IMR-90 (cell line): ENCODE measurements around the gene GNA15. TPM values are rescaled to one million over a fixed set of nuclear protein-coding genes. Genes with fewer than 3 reads are reported as not detected.

Experiments
- ATAC-seq: fragments of 200-7000 bp; cut with Tn5 transposase; 2 replicates; pipeline ENCODE4 v1.9.1; 2020; ENCODE audit warnings: low read depth, mild to moderate bottlenecking, moderate library complexity
- BruUV-seq: library from RNA; stranded (reverse); fragments of 400-500 nt; replicated peaks from 2 replicates; lab custom pipeline; 2021; lab: Mats Ljungman, UMichigan
- CTCF ChIA-PET: fragments of 300-600 bp; formaldehyde crosslinking; extraction: SDS; loops from one replicate; lab custom pipeline; 2021; ENCODE audit warnings: antibody characterized with exemption; lab: Yijun Ruan, JAX
- POLR2A ChIA-PET: fragments of 300-600 bp; sonication (Branson Sonifier 250); formaldehyde crosslinking; loops from one replicate; lab custom pipeline; 2022; ENCODE audit warnings: antibody characterized with exemption; ENCODE audit not compliant: unreplicated experiment; lab: Charles Lee
- DNase-seq: peaks from one replicate; pipeline ENCODE4 v3.0.0; 2013
- H2AFZ ChIP-seq: replicated peaks from 2 replicates; pipeline ENCODE3; 2013; ENCODE audit warnings: low read length, mild to moderate bottlenecking; ENCODE audit not compliant: poor library complexity
- H2AK5ac ChIP-seq: 2 replicates; pipeline ENCODE4 v1.6.1; 2013; ENCODE audit warnings: low read depth, low read length, inconsistent platforms
- H2AK9ac ChIP-seq: replicated peaks from 2 replicates; pipeline ENCODE3; 2013; ENCODE audit warnings: mild to moderate bottlenecking, low read depth, low read length, moderate library complexity; ENCODE audit not compliant: poor library complexity
- H2BK120ac ChIP-seq: 2 replicates; pipeline ENCODE4 v1.6.1; 2013; ENCODE audit warnings: low read depth, low read length, inconsistent platforms
- H2BK15ac ChIP-seq: 3 replicates; pipeline ENCODE4 v1.6.1; 2013; ENCODE audit warnings: low read depth, low read length, inconsistent platforms
- H2BK20ac ChIP-seq: 2 replicates; pipeline ENCODE4 v1.6.1; 2013; ENCODE audit warnings: low read depth, mild to moderate bottlenecking, inconsistent platforms, low read length, moderate library complexity
- H2BK5ac ChIP-seq: 2 replicates; pipeline ENCODE4 v1.6.1; 2013; ENCODE audit warnings: mild to moderate bottlenecking, low read depth, low read length, inconsistent platforms; ENCODE audit not compliant: poor library complexity, severe bottlenecking
- H3K14ac ChIP-seq: replicated peaks from 2 replicates; pipeline ENCODE4 v1.6.1; 2013; ENCODE audit warnings: low read depth, low read length, inconsistent platforms
- H3K18ac ChIP-seq: 2 replicates; pipeline ENCODE4 v1.6.1; 2013; ENCODE audit warnings: low read depth, low read length, control low read depth
- H3K23ac ChIP-seq: 2 replicates; pipeline ENCODE4 v1.6.1; 2013; ENCODE audit warnings: low read depth, low read length, inconsistent platforms
- H3K27ac ChIP-seq: 2 replicates; pipeline ENCODE4 v1.5.1; 2013; ENCODE audit warnings: mild to moderate bottlenecking, control low read depth, low read length; ENCODE audit not compliant: insufficient read depth
- H3K27me3 ChIP-seq: 2 replicates; pipeline ENCODE4 v1.6.1; 2013; ENCODE audit warnings: low read length; ENCODE audit not compliant: control insufficient read depth, insufficient read depth
- H3K36me3 ChIP-seq: 2 replicates; pipeline ENCODE4 v1.6.1; 2013; ENCODE audit warnings: low read length, mixed read lengths; ENCODE audit not compliant: control insufficient read depth, insufficient read depth
- H3K4ac ChIP-seq: 2 replicates; pipeline ENCODE4 v1.6.1; 2013; ENCODE audit warnings: low read depth, low read length, inconsistent platforms
- H3K4me1 ChIP-seq: 2 replicates; pipeline ENCODE4 v1.6.1; 2013; ENCODE audit warnings: low read length, mixed read lengths; ENCODE audit not compliant: control insufficient read depth, insufficient read depth
- H3K4me2 ChIP-seq: 2 replicates; pipeline ENCODE4 v1.6.1; 2013; ENCODE audit warnings: low read depth, mild to moderate bottlenecking, control low read depth, low read length, moderate library complexity
- H3K4me3 ChIP-seq: 2 replicates; pipeline ENCODE4 v1.5.1; 2013; ENCODE audit warnings: low read depth, mild to moderate bottlenecking, control low read depth, low read length, moderate library complexity; ENCODE audit not compliant: insufficient read depth
- H3K56ac ChIP-seq: 2 replicates; pipeline ENCODE4 v1.6.1; 2013; ENCODE audit warnings: low read length, inconsistent platforms; ENCODE audit not compliant: insufficient read depth; ENCODE audit errors: extremely low read depth
- H3K79me1 ChIP-seq, 2 experiments: 2 replicates each; pipeline ENCODE4 v1.6.1; 2013; ENCODE audit warnings: low read length in 2 of 2, inconsistent platforms in 1 of 2, low read depth in 1 of 2
- H3K9ac ChIP-seq: 2 replicates; pipeline ENCODE4 v1.6.1; 2013; ENCODE audit warnings: low read depth, low read length, control low read depth
- H3K9me1 ChIP-seq: 2 replicates; pipeline ENCODE4 v1.6.1; 2013; ENCODE audit warnings: low read length, inconsistent platforms; ENCODE audit not compliant: insufficient read depth
- H3K9me3 ChIP-seq: 2 replicates; pipeline ENCODE4 v1.6.1; 2013; ENCODE audit warnings: low read length; ENCODE audit not compliant: control insufficient read depth, insufficient read depth
- H4K20me1 ChIP-seq: 2 replicates; pipeline ENCODE4 v1.6.1; 2013; ENCODE audit warnings: low read length, inconsistent platforms; ENCODE audit not compliant: insufficient read depth
- H4K5ac ChIP-seq: 2 replicates; pipeline ENCODE4 v1.6.1; 2013; ENCODE audit warnings: mild to moderate bottlenecking, low read depth, low read length, control low read depth
- H4K8ac ChIP-seq, 2 experiments: 2 replicates each; pipeline ENCODE4 v1.6.1; 2013; ENCODE audit warnings: low read depth in 2 of 2, low read length in 2 of 2, control low read depth in 1 of 2, inconsistent platforms in 1 of 2
- H4K91ac ChIP-seq: 2 replicates; pipeline ENCODE4 v1.6.1; 2013; ENCODE audit warnings: low read depth, low read length, inconsistent platforms; ENCODE audit not compliant: insufficient read depth
- CEBPB ChIP-seq: IDR thresholded peaks from 2 replicates; pipeline ENCODE4 v1.6.1; 2012; ENCODE audit warnings: low read depth, low read length, improper control_type of control experiment
- CHD1 ChIP-seq: IDR thresholded peaks from 2 replicates; pipeline ENCODE4 v1.6.1; 2012; ENCODE audit warnings: low read depth, low read length, improper control_type of control experiment
- ELK1 ChIP-seq: fragments of 150-350 bp; IDR thresholded peaks from 2 replicates; pipeline ENCODE4 v1.6.1; 2016; ENCODE audit warnings: low read depth, mild to moderate bottlenecking, low read length, moderate library complexity, borderline replicate concordance
- FOS ChIP-seq: fragments of 150-350 bp; IDR thresholded peaks from 2 replicates; pipeline ENCODE4 v1.6.1; 2016; ENCODE audit warnings: low read depth, low read length
- MAFK ChIP-seq: IDR thresholded peaks from 2 replicates; pipeline ENCODE4 v1.6.1; 2012; ENCODE audit warnings: low read depth, low read length, improper control_type of control experiment
- MAZ ChIP-seq: IDR thresholded peaks from 2 replicates; pipeline ENCODE4 v1.6.1; 2012; ENCODE audit warnings: low read depth, mild to moderate bottlenecking, low read length, improper control_type of control experiment, moderate library complexity, borderline replicate concordance
- MXI1 ChIP-seq: IDR thresholded peaks from 2 replicates; pipeline ENCODE4 v1.6.1; 2012; ENCODE audit warnings: low read depth, mild to moderate bottlenecking, low read length, moderate library complexity, borderline replicate concordance
- NFE2L2 ChIP-seq: fragments of 150-350 bp; IDR thresholded peaks from 2 replicates; pipeline ENCODE4 v1.6.1; 2016; ENCODE audit warnings: low read depth, mild to moderate bottlenecking, low read length
- POLR2A ChIP-seq: IDR thresholded peaks from 2 replicates; pipeline ENCODE4 v1.6.1; 2012; ENCODE audit warnings: mild to moderate bottlenecking, low read depth, low read length
- RCOR1 ChIP-seq: IDR thresholded peaks from 2 replicates; pipeline ENCODE4 v1.6.1; 2012; ENCODE audit warnings: mild to moderate bottlenecking, low read length, improper control_type of control experiment; ENCODE audit not compliant: insufficient replicate concordance
- SMC3 ChIP-seq: fragments of 150-350 bp; IDR thresholded peaks from 2 replicates; pipeline ENCODE4 v1.6.1; 2016; ENCODE audit warnings: low read depth, mild to moderate bottlenecking, antibody characterized with exemption, low read length, moderate library complexity
- USF2 ChIP-seq: fragments of 150-350 bp; IDR thresholded peaks from 2 replicates; pipeline ENCODE4 v1.6.1; 2017; ENCODE audit warnings: mild to moderate bottlenecking, antibody characterized with exemption, low read length, low read depth
- WGBS, 2 experiments: methylation state at CpG; one replicate each; pipeline versions ENCODE4 v1.1.5 to v1.1.7; 2013; ENCODE audit warnings: missing lambda C conversion rate in 2 of 2; ENCODE audit not compliant: insufficient read length in 1 of 2; ENCODE audit errors: extremely low coverage in 2 of 2; 5-methylcytosine and 5-hydroxymethylcytosine counted together
- dilution Hi-C: fragments of 300-500 bp; cut with HindIII; formaldehyde crosslinking; loops from one replicate; pipeline ENCODE4 v1.14.3; 2018; ENCODE audit warnings: low sequenced_read_pairs; ENCODE audit not compliant: unreplicated experiment
- in situ Hi-C: fragments of 300-500 bp; cut with MboI; formaldehyde crosslinking; loops from 3 replicates; pipeline ENCODE4 v1.14.3; 2019; ENCODE audit warnings: low sequenced_read_pairs, inconsistent platforms, mixed read lengths
- intact Hi-C: fragments of 100-400 bp; cut with micrococcal nuclease; formaldehyde crosslinking; loops from 2 replicates; pipeline ENCODE4 v1.10.0; 2022
- polyA plus RNA-seq, 3 experiments: library from polyadenylated mRNA; depleted of rRNA; stranded (reverse); fragments of >200 nt; gene quantifications; 2 replicates each; pipeline ENCODE4 v1.2.3, GENCODE V29; 2012; ENCODE audit warnings: low replicate concordance in 1 of 3
- total RNA-seq: library from RNA; depleted of rRNA; stranded (reverse); fragments of >200 nt; gene quantifications from 2 replicates; pipeline ENCODE4 v1.2.3, GENCODE V29; 2012
- TF ChIP-seq, protein P1 (sequence below): conservative IDR thresholded peaks from 2 replicates; pipeline ENCODE4 v1.5.1; 2012; ENCODE audit warnings: mild to moderate bottlenecking, low read depth, low read length, improper control_type of control experiment

GNA15 gene
- total and polyA plus RNA-seq, 2 of the 4 experiments (the other 2 are of a cell fraction), result 0.18 TPM; not detected in 1

- Histone ChIP-seq H3K18ac (no peak overlapping the region), H2BK20ac (no peak overlapping the region), H3K9ac (peak overlapping the region; percentile 82), H2BK5ac (no peak overlapping the region), H2BK15ac (no peak overlapping the region), H4K20me1 (peaks cover 46% of the 10 kb centered on the region), H3K9me1 (peaks cover 3% of the 10 kb centered on the region; the same call in 1 of the 2 replicates), H3K4me1 (peaks cover 9% of the 10 kb centered on the region), H3K79me1 (peaks cover 5 to 57% of the 10 kb centered on the region in 2 experiments; a peak in 2 of 4 replicates), H2AK9ac (peak overlapping the region; percentile 97), H4K8ac (no peak overlapping the region), H3K27me3 (no peaks in the 10 kb centered on the region), H3K27ac (peak overlapping the region; percentile 73), H4K91ac (no peak overlapping the region), H3K4me3 (peak overlapping the region; percentile 94), H4K5ac (no peak overlapping the region), H2BK120ac (no peak overlapping the region), H3K4me2 (peak overlapping the region; percentile 97), H3K14ac (no peak overlapping the region), H3K36me3 (peaks cover 10% of the 10 kb centered on the region), H2AK5ac (peak overlapping the region; percentile 73; the same call in 1 of the 2 replicates), H3K56ac (no peak overlapping the region), H3K23ac (peak overlapping the region; percentile 90; the same call in 1 of the 2 replicates), H3K4ac (no peak overlapping the region), H3K9me3 (no peaks in the 10 kb centered on the region), H2AFZ (no peak overlapping the region)
- DNase-seq (no peak), ATAC-seq (no peak)
- in situ Hi-C loops (no loop called here), intact Hi-C loops (no loop called here), dilution Hi-C loops (no loop called here)
- CTCF ChIA-PET, result no interaction called here
- TF ChIP-seq NFE2L2 (no peak), ELK1 (no peak), RCOR1 (no peak), MAZ (no peak), USF2 (no peak), MAFK (no peak), FOS (no peak), POLR2A (no peak), SMC3 (no peak), CHD1 (no peak), MXI1 (no peak), CEBPB (no peak)
- TF ChIP-seq, protein P1, sequence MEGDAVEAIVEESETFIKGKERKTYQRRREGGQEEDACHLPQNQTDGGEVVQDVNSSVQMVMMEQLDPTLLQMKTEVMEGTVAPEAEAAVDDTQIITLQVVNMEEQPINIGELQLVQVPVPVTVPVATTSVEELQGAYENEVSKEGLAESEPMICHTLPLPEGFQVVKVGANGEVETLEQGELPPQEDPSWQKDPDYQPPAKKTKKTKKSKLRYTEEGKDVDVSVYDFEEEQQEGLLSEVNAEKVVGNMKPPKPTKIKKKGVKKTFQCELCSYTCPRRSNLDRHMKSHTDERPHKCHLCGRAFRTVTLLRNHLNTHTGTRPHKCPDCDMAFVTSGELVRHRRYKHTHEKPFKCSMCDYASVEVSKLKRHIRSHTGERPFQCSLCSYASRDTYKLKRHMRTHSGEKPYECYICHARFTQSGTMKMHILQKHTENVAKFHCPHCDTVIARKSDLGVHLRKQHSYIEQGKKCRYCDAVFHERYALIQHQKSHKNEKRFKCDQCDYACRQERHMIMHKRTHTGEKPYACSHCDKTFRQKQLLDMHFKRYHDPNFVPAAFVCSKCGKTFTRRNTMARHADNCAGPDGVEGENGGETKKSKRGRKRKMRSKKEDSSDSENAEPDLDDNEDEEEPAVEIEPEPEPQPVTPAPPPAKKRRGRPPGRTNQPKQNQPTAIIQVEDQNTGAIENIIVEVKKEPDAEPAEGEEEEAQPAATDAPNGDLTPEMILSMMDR, result no peak
- 62% methylated on average over 16 of the region's 23 CpGs; no CpG with 5 or more reads in 1 of the 2 experiments for WGBS, 2 experiments
- no TSS peak for BruUV-seq
- POLR2A ChIA-PET, result no interaction called here
Measured at GRCh38 chr19:3186891-3187661, 51.2 kb downstream of the GNA15 start.
